Stomach (tissue), 4 donors: ENCODE measurements around the gene TNS1.

ENCODE experiments used
- CTCF ChIP-seq, 7 experiments: fragments of 450-650 bp in 4 of 7; fragments of 200-600 bp in 3 of 7; sonication (generic) in 3 of 7; IDR thresholded peaks; one replicate each; pipeline ENCODE4 v1.5.1; 2016 to 2019; ENCODE audit warnings: antibody characterized with exemption in 7 of 7, control low read depth in 2 of 7, mild to moderate bottlenecking in 1 of 7
- EP300 ChIP-seq: sonication (generic); formaldehyde crosslinking; IDR thresholded peaks from one replicate; pipeline ENCODE4 v1.6.1; 2017; ENCODE audit warnings: antibody characterized with exemption
- POLR2A ChIP-seq, 4 donors: fragments of 450-650 bp; IDR thresholded peaks; one replicate each; pipeline ENCODE4 v1.6.1; 2016; ENCODE audit warnings: antibody characterized with exemption in 4 of 4, control low read depth in 2 of 4, mild to moderate bottlenecking in 1 of 4, moderate library complexity in 1 of 4
- POLR2AphosphoS5 ChIP-seq, 3 donors: sonication (generic); formaldehyde crosslinking; IDR thresholded peaks; one replicate each; pipeline ENCODE4 v1.6.1; 2016; ENCODE audit warnings: antibody characterized with exemption in 3 of 3

- TF ChIP-seq EP300, result no peak
- no peak for TF ChIP-seq CTCF (IDR thresholded peaks at IDR 0.05)
- no peak for TF ChIP-seq POLR2A (IDR thresholded peaks at IDR 0.05)
- no peak for TF ChIP-seq POLR2AphosphoS5 (IDR thresholded peaks at IDR 0.05)
These were observed 31.0 kb upstream of the TNS1 start for GRCh38 chr2:218033590-218034496.
